HepG2 (cell line): ENCODE data around the gene POGK.
A peak's percentile ranks its signal among the peaks of the same experiment; 100 is the strongest.

ENCODE experiments used
- CTCF ChIP-seq: sonication (generic); formaldehyde crosslinking; IDR thresholded peaks from 2 replicates; pipeline ENCODE4 v1.5.0; 2020; ENCODE audit warnings: mild to moderate bottlenecking, missing genetic modification reagents, moderate library complexity
- DRAP1 ChIP-seq: IDR thresholded peaks from 2 replicates; pipeline ENCODE4 v1.6.1; 2016; ENCODE audit warnings: missing genetic modification reagents, missing compliant biosample characterization
- EZH2 ChIP-seq: conservative IDR thresholded peaks from 2 replicates; pipeline ENCODE4 v1.6.1; 2012; ENCODE audit warnings: mild to moderate bottlenecking, low read depth, low read length, moderate library complexity
- GATAD1 ChIP-seq: IDR thresholded peaks from 2 replicates; pipeline ENCODE4 v1.6.1; 2016; ENCODE audit warnings: missing genetic modification reagents, missing compliant biosample characterization
- KLF13 ChIP-seq: sonication (generic); formaldehyde crosslinking; IDR thresholded peaks from 2 replicates; pipeline ENCODE4 v1.4.0; 2020; ENCODE audit warnings: mild to moderate bottlenecking, missing genetic modification reagents
- MED8 ChIP-seq: sonication (generic); formaldehyde crosslinking; IDR thresholded peaks from 2 replicates; pipeline ENCODE4 v1.8.1; 2023; ENCODE audit warnings: mild to moderate bottlenecking, missing genetic modification reagents; ENCODE audit not compliant: insufficient replicate concordance
- RNF2 ChIP-seq: fragments of 450-650 bp; conservative IDR thresholded peaks from 2 replicates; pipeline ENCODE4 v1.6.1; 2016; ENCODE audit warnings: low read depth
- SRF ChIP-seq: IDR thresholded peaks from 2 replicates; pipeline ENCODE4 v1.6.1; 2011; ENCODE audit warnings: mild to moderate bottlenecking, low read depth, low read length, moderate library complexity
- ZNF687 ChIP-seq: sonication (generic); formaldehyde crosslinking; IDR thresholded peaks from 2 replicates; pipeline ENCODE4 v1.5.1; 2020; ENCODE audit warnings: mild to moderate bottlenecking, missing genetic modification reagents, moderate library complexity

- TF ChIP-seq CTCF (CRISPR knock-in tag) (peak; percentile 39), DRAP1 (CRISPR knock-in tag) (no peak), KLF13 (CRISPR knock-in tag) (no peak), RNF2 (no peak), GATAD1 (CRISPR knock-in tag) (no peak), ZNF687 (no peak), MED8 (no peak), SRF (no peak), EZH2 (no peak)
Observed at GRCh38 chr1:166839600-166840308, 479 bp downstream of the POGK start.
